ENCODE measurements around the gene DMAC2.

DNA sequence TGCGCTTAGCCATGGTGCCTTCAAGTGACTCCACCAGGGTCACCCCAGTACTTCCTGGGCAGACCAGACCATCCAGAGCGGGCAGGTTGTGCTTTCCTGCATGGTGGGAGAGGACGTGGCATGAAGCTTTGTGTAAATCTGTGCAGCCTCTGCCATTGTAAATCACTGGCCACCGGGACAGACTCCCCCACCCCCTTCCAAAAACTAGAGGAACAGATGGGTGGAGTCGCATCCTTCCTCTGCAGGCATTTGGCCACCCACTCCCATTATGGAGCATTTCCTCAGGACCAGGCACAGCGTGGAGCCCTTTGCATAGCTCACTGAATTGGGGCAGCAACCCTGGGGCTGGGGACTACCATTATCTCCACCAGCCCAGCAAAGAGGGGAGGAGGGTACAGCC is 33.9 kb downstream of the DMAC2 start:
- TF ChIP-seq, protein P1, sequence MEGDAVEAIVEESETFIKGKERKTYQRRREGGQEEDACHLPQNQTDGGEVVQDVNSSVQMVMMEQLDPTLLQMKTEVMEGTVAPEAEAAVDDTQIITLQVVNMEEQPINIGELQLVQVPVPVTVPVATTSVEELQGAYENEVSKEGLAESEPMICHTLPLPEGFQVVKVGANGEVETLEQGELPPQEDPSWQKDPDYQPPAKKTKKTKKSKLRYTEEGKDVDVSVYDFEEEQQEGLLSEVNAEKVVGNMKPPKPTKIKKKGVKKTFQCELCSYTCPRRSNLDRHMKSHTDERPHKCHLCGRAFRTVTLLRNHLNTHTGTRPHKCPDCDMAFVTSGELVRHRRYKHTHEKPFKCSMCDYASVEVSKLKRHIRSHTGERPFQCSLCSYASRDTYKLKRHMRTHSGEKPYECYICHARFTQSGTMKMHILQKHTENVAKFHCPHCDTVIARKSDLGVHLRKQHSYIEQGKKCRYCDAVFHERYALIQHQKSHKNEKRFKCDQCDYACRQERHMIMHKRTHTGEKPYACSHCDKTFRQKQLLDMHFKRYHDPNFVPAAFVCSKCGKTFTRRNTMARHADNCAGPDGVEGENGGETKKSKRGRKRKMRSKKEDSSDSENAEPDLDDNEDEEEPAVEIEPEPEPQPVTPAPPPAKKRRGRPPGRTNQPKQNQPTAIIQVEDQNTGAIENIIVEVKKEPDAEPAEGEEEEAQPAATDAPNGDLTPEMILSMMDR (IDR thresholded peaks at IDR 0.05), result no peak
- no peak for TF ChIP-seq POLR2A (IDR thresholded peaks at IDR 0.05)
